ENCODE measurements around the gene KLF5.

The KLF5 gene

DNA sequence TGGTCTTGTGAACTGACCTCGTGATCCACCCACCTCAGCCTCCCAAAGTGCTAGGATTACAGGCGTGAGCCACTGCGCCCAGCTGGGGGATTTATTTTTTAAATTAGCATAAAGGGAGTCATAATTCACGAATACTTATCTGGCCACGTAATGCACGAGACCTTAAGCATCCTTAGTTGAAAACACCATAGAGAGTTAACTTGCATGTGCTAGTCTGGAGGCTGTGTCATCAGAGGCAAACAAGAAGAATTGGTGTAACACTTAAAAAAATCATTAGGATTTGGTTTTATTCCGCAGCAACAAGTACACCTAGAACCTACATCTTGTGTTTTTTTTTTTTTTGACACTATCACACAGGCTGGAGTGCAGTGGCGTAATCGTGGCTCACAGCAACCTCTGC, 19.1 kb downstream of the KLF5 start (continued):
- TF ChIP-seq, protein P1, sequence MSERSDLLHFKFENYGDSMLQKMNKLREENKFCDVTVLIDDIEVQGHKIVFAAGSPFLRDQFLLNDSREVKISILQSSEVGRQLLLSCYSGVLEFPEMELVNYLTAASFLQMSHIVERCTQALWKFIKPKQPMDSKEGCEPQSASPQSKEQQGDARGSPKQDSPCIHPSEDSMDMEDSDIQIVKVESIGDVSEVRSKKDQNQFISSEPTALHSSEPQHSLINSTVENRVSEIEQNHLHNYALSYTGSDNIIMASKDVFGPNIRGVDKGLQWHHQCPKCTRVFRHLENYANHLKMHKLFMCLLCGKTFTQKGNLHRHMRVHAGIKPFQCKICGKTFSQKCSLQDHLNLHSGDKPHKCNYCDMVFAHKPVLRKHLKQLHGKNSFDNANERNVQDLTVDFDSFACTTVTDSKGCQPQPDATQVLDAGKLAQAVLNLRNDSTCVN (tag by site-specific recombination; optimal IDR thresholded peaks at IDR 0.05), result no peak
- TF ChIP-seq ZBTB20 (tag by site-specific recombination; IDR thresholded peaks at IDR 0.05) (no peak), GLI4 (tag by site-specific recombination; IDR thresholded peaks at IDR 0.05) (no peak), ZNF610 (tag by site-specific recombination; IDR thresholded peaks at IDR 0.05; ENCODE audit: borderline replicate concordance) (no peak), ZNF354C (tag by site-specific recombination; IDR thresholded peaks at IDR 0.05; ENCODE audit: borderline replicate concordance, low read depth) (no peak), EGR2 (tag by site-specific recombination; IDR thresholded peaks at IDR 0.05; ENCODE audit: low read depth) (no peak), ZNF677 (tag by site-specific recombination; IDR thresholded peaks at IDR 0.05) (no peak)
- TF ChIP-seq, protein P2, sequence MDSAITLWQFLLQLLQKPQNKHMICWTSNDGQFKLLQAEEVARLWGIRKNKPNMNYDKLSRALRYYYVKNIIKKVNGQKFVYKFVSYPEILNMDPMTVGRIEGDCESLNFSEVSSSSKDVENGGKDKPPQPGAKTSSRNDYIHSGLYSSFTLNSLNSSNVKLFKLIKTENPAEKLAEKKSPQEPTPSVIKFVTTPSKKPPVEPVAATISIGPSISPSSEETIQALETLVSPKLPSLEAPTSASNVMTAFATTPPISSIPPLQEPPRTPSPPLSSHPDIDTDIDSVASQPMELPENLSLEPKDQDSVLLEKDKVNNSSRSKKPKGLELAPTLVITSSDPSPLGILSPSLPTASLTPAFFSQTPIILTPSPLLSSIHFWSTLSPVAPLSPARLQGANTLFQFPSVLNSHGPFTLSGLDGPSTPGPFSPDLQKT (IDR thresholded peaks at IDR 0.05; ENCODE audit: borderline replicate concordance, low read depth, low read length), result no peak

DNA sequence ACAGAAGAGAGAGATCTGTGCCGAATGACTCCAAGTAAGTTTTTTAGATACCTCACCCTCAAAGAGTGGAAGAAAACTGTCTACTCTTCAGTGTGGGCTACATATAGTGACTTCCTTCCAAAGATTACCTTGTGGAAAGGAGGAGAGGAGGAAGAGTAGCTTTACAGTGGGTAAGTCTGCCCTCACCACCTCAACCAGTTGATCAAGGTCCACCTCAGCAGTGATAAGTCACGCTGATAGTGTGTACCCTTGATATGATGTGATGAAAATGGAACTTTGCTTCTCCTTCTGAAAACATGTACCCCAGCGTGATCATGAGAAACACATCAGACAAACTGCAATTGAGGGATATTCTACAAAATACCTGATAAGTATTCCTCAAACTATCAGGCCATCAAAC, 20.6 kb downstream of the KLF5 start:
- no peak overlapping the region for H3K27ac ChIP-seq (ENCODE audit: extremely low read depth, low read depth, low read length)
- CTCF ChIA-PET, result no interaction called here
- POLR2A ChIA-PET, result no interaction called here
- peaks cover 0 to 16% of the 10 kb centered on the region in 2 experiments; a peak in 1 of 3 replicates for H3K36me3 ChIP-seq (ENCODE audit: control insufficient read depth in 2 of 2, insufficient read depth in 1 of 2, low read length in 2 of 2)
- no peak overlapping the region for H3K4me3 ChIP-seq (ENCODE audit: low read depth, low read length)
- H3K4me1 ChIP-seq (ENCODE audit: control insufficient read depth, insufficient read depth, low read length), result no peaks in the 10 kb centered on the region
- no peak for TF ChIP-seq GLIS1 (tag by site-specific recombination; IDR thresholded peaks at IDR 0.05)
- no peak for TF ChIP-seq ZNF501 (tag by site-specific recombination; IDR thresholded peaks at IDR 0.05)
- TF ChIP-seq PRDM1 (tag by site-specific recombination; IDR thresholded peaks at IDR 0.05), result no peak
- TF ChIP-seq ZNF341 (tag by site-specific recombination; IDR thresholded peaks at IDR 0.05; ENCODE audit: low read depth), result no peak
- no peak for TF ChIP-seq ZNF416 (tag by site-specific recombination; IDR thresholded peaks at IDR 0.05)
- no peak for TF ChIP-seq EGR2 (tag by site-specific recombination; IDR thresholded peaks at IDR 0.05; ENCODE audit: low read depth)
- no peak for TF ChIP-seq ZNF677 (tag by site-specific recombination; IDR thresholded peaks at IDR 0.05)
- TF ChIP-seq, protein P3, sequence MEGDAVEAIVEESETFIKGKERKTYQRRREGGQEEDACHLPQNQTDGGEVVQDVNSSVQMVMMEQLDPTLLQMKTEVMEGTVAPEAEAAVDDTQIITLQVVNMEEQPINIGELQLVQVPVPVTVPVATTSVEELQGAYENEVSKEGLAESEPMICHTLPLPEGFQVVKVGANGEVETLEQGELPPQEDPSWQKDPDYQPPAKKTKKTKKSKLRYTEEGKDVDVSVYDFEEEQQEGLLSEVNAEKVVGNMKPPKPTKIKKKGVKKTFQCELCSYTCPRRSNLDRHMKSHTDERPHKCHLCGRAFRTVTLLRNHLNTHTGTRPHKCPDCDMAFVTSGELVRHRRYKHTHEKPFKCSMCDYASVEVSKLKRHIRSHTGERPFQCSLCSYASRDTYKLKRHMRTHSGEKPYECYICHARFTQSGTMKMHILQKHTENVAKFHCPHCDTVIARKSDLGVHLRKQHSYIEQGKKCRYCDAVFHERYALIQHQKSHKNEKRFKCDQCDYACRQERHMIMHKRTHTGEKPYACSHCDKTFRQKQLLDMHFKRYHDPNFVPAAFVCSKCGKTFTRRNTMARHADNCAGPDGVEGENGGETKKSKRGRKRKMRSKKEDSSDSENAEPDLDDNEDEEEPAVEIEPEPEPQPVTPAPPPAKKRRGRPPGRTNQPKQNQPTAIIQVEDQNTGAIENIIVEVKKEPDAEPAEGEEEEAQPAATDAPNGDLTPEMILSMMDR (tag by site-specific recombination; IDR thresholded peaks at IDR 0.05), result no peak
- no peak for TF ChIP-seq ZNF610 (tag by site-specific recombination; IDR thresholded peaks at IDR 0.05; ENCODE audit: borderline replicate concordance)
- no peak for TF ChIP-seq ZBTB1 (tag by site-specific recombination; IDR thresholded peaks at IDR 0.05)
- no peak for TF ChIP-seq ZNF626 (tag by site-specific recombination; IDR thresholded peaks at IDR 0.05)
- no peak for TF ChIP-seq SCRT1 (tag by site-specific recombination; IDR thresholded peaks at IDR 0.05; ENCODE audit: borderline replicate concordance)
- TF ChIP-seq, protein P4, sequence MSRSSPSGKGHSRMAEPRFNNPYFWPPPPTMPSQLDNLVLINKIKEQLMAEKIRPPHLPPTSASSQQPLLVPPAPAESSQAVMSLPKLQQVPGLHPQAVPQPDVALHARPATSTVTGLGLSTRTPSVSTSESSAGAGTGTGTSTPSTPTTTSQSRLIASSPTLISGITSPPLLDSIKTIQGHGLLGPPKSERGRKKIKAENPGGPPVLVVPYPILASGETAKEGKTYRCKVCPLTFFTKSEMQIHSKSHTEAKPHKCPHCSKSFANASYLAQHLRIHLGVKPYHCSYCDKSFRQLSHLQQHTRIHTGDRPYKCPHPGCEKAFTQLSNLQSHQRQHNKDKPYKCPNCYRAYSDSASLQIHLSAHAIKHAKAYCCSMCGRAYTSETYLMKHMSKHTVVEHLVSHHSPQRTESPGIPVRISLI (tag by site-specific recombination; IDR thresholded peaks at IDR 0.05), result no peak
- H3K9me3 ChIP-seq (ENCODE audit: control insufficient read depth, insufficient read depth, low read depth, low read length), result no peaks in the 10 kb centered on the region
